OCI-LY7 (cell line): ENCODE measurements around the gene GDE1.

Experiments
- EZH2phosphoT487 ChIP-seq: fragments of 200-600 bp; sonication (generic); IDR thresholded peaks from 2 replicates; pipeline ENCODE4 v1.6.1; 2018; ENCODE audit warnings: low read depth, borderline replicate concordance, mild to moderate bottlenecking, mixed run types, antibody characterized with exemption, low read length, moderate library complexity, mixed read lengths
- TF ChIP-seq, protein P1 (sequence below): fragments of 200-600 bp; sonication (generic); conservative IDR thresholded peaks from 2 replicates; pipeline ENCODE4 v1.5.1; 2014; ENCODE audit warnings: mild to moderate bottlenecking, antibody characterized with exemption, low read length, moderate library complexity, mixed read lengths

DNA sequence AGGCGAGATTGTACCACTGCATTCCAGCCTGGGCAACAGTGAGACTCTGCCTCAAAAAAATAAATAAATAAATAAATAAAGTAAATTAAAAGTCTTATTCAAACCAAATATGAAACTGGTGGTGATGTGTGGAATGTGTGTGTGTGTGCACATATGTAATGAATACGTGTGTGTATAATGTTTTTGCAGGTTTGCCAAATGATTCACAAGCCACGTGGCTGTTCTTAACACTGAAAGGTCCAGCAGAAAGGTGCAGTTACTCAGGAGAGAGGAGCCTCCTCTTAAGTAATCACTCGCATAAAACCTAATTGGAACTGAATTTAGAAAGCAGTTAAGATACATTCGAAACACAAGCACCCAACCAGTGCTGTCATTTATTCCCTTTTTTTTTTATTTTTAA, 22.9 kb downstream of the GDE1 start:
- TF ChIP-seq, protein P1, sequence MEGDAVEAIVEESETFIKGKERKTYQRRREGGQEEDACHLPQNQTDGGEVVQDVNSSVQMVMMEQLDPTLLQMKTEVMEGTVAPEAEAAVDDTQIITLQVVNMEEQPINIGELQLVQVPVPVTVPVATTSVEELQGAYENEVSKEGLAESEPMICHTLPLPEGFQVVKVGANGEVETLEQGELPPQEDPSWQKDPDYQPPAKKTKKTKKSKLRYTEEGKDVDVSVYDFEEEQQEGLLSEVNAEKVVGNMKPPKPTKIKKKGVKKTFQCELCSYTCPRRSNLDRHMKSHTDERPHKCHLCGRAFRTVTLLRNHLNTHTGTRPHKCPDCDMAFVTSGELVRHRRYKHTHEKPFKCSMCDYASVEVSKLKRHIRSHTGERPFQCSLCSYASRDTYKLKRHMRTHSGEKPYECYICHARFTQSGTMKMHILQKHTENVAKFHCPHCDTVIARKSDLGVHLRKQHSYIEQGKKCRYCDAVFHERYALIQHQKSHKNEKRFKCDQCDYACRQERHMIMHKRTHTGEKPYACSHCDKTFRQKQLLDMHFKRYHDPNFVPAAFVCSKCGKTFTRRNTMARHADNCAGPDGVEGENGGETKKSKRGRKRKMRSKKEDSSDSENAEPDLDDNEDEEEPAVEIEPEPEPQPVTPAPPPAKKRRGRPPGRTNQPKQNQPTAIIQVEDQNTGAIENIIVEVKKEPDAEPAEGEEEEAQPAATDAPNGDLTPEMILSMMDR = no peak
- TF ChIP-seq EZH2phosphoT487 = no peak
